A549 treated with RU486 at 1 μM for 4 hours (cell line): Measurements from ENCODE around the gene ARL8B. TPM values are rescaled to one million over a fixed set of nuclear protein-coding genes. Genes with fewer than 3 reads are reported as not detected.

ENCODE experiments used
- total RNA-seq: library from RNA; stranded (reverse); fragments of 200-300 nt; extraction: Qiagen RNA extraction; gene quantifications from 5 replicates; pipeline ENCODE4 v1.2.3, GENCODE V29; 2022; ENCODE audit warnings: low read depth

The ARL8B gene
- 41.4 to 74.3 TPM (median 66.6 TPM) in 5 replicates for total RNA-seq

DNA sequence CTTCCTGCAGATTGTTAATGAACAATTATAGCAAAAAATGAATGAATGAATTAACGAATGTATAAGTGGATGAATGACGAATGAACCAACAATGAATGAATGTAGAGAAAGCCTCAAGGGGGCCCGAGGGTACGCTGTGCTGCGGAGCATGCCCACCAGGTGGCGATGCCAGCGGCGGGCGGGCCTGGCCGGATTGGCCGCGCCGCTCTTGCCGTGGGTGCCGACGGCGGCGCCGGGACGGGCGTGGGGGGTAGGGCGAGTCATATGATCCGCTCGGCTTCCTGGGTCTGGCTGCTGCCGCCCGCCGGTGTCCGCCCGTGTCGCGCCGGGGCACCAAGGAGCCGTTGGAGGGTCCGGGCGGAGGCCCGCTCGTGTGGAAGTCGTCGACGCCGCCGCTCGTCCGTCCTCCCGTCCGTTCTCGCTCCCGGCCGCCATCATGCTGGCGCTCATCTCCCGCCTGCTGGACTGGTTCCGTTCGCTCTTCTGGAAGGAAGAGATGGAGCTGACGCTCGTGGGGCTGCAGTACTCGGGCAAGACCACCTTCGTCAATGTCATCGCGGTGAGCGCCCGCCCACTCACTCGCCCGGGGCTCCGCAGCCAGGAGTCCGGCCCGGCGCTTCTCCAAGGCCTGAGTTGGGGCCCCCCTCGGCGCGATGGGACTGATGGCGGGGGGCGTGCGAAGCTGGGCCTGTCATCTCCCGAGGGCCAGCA is at the start of gene ARL8B:
Gene ARL8B (plus strand): TSS at position 263 of the 711 bp plus-strand sequence. CDS start 174 bp downstream, at position 437.

DNA sequence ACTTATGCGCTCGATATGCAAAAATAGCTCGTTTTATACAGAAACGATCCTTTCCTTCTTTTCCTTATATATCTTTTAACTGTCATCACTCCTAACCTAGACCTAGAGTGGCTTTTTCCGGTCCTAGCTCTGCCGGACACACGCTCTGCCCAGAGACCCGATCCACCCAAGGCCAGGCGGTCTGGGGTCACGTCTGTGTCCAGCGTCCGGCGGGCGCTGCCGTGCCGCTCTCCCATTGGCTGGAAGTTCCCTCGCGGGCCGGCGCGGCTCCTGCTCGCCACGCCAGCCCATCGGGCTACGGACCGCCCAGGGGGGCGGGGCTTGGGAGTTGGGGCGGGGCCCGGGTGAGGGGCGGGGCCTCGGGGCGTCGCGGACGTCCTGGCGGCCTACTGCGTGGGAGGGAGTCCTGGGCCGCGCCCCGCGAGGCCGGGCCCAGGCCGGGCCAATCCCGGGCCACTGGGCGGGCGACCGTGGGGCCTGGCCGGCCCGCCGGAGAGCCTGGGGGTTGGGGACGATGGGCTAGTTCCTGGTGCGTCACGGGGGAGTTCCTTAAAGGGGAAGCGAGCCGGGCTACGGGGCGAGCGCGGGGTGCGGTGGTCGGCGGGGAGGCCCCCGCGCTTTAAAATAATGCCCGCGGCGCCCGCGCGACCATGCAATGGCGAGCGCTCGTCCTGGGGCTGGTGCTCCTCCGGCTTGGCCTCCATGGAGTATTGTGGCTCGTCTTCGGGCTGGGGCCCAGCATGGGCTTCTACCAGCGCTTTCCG is 65.2 kb downstream of the ARL8B start, which contains the start of gene EDEM1:
Gene EDEM1 (plus strand): TSS at position 552 of the 764 bp plus-strand sequence. CDS start 99 bp downstream, at position 651.

Other genes with a start within 250 kb of the ARL8B start
- 81.8 to 111 TPM (median 92.7 TPM) in 5 replicates for gene BHLHE40, start 142.9 kb upstream of the ARL8B start, total RNA-seq
- gene EDEM1, start 65.4 kb downstream of the ARL8B start, total RNA-seq = 13.3 to 21.0 TPM (median 18.4 TPM) in 5 replicates